Posterior vena cava (tissue), 2 donors: Measurements from ENCODE around the gene MFRP. TPM values are rescaled to one million over a fixed set of nuclear protein-coding genes. Genes with fewer than 3 reads are reported as not detected.

Source experiments
- DNase-seq: peaks from one replicate; pipeline ENCODE4 v3.0.0-alpha.2; 2020; ENCODE audit warnings: low spot score
- intact Hi-C, 2 donors: fragments of 100-400 bp; cut with DNase I; formaldehyde crosslinking; loops; one replicate each; pipeline versions ENCODE4 v1.14.1 to v1.14.2; 2022 to 2023
- total RNA-seq, 2 donors: library from RNA; stranded (reverse); fragmentation: NEBNext Ultra II Directional; extraction: Animal tissue kit (Norgen Biotek cat#: 25700); gene quantifications; one replicate each; pipeline ENCODE4 v1.2.1, GENCODE V29; 2021
- donor health status: DM: yes; HTN: yes; CAD: no.
- donor health status: DM: yes; HTN: yes; CAD: no.

Gene MFRP
- total RNA-seq, 2 donors from 2014 or later = not detected

- peak; percentile 73 for DNase-seq
- intact Hi-C loops = loop anchor here (5.0 to 10.0 kb wide), 2 partner anchors 98 to 100 kb away; no protein-coding TSS in a partner anchor
Measured at GRCh38 chr11:119374632-119375336, 28.3 kb upstream of the MFRP start.

GRCh38 chr11:119373921-119374631, 27.6 kb upstream of the MFRP start:
- intact Hi-C loops = loop anchor here (2.0 to 10.0 kb wide), 3 partner anchors 17 to 101 kb away; no protein-coding TSS in a partner anchor
- peak; percentile 92 for DNase-seq

GRCh38 chr11:119373059-119373920, 26.8 kb upstream of the MFRP start:
- intact Hi-C loops = loop anchor here (2.0 to 10.0 kb wide), 3 partner anchors 16 to 102 kb away; no protein-coding TSS in a partner anchor
- peak; percentile 75 for DNase-seq

GRCh38 chr11:119372260-119373058, 26.0 kb upstream of the MFRP start:
- DNase-seq = peak; percentile 77
- intact Hi-C loops = loop anchor here (2.0 to 10.0 kb wide), 3 partner anchors 16 to 102 kb away; no protein-coding TSS in a partner anchor

- peak; percentile 73 for DNase-seq
- intact Hi-C loops = loop anchor here (2.0 to 10.0 kb wide), 3 partner anchors 15 to 103 kb away; no protein-coding TSS in a partner anchor
Measured at GRCh38 chr11:119371778-119372182, 25.3 kb upstream of the MFRP start.

GRCh38 chr11:119371067-119371601, 24.6 kb upstream of the MFRP start:
- DNase-seq = peak; percentile 48
- intact Hi-C loops = loop anchor here (5.0 to 10.0 kb wide), 2 partner anchors 101 to 104 kb away; no protein-coding TSS in a partner anchor

- peak; percentile 78 for DNase-seq
- intact Hi-C loops = loop anchor here (5.0 to 10.0 kb wide), 2 partner anchors 102 to 104 kb away; no protein-coding TSS in a partner anchor
Measured at GRCh38 chr11:119370486-119371046, 24.1 kb upstream of the MFRP start.

GRCh38 chr11:119369132-119369925, 22.8 kb upstream of the MFRP start:
- intact Hi-C loops = no loop called here
- DNase-seq = peak; percentile 57

GRCh38 chr11:119368121-119369034, 21.9 kb upstream of the MFRP start:
- peak; percentile 79 for DNase-seq
- intact Hi-C loops = no loop called here

GRCh38 chr11:119367661-119368120, 21.2 kb upstream of the MFRP start:
- peak; percentile 69 for DNase-seq
- intact Hi-C loops = no loop called here

GRCh38 chr11:119366690-119367620, 20.4 kb upstream of the MFRP start:
- intact Hi-C loops = no loop called here
- peak; percentile 56 for DNase-seq

- no peak for DNase-seq
Measured at GRCh38 chr11:119365071-119365591, 18.6 kb upstream of the MFRP start.

GRCh38 chr11:119363851-119364590, 17.5 kb upstream of the MFRP start:
- DNase-seq = no peak
- intact Hi-C loops = no loop called here

More at GRCh38 chr11:119365071-119365591, 18.6 kb upstream of the MFRP start:
- intact Hi-C loops = no loop called here
